ENCODE results near the gene ANP32B.
"Not testable (repeated sequence)": the region's sequence is repeated elsewhere in the genome, so short reads cannot be mapped to it uniquely, and the experiment has no call there.

Gene ANP32B

DNA sequence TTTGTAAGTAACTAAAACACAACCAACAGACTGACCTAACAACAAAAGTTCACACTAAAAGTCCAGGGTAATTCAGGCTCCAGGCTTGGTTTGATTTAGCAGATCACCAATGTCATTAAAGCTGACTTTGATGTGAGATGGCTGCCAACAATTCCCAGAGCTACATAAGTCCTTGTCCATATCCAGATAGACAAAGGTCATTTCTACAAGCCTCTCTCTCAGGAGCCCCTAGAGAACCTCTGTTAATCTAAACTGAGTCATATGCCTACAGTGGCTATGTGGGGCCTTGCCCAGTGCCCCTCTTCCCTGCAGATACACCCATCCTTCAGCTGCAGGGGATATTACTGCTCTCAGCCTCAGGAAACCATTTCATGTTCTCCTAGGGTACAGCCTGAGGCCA, 18.2 kb upstream of the ANP32B start:
- no peak for DNase-seq

DNA sequence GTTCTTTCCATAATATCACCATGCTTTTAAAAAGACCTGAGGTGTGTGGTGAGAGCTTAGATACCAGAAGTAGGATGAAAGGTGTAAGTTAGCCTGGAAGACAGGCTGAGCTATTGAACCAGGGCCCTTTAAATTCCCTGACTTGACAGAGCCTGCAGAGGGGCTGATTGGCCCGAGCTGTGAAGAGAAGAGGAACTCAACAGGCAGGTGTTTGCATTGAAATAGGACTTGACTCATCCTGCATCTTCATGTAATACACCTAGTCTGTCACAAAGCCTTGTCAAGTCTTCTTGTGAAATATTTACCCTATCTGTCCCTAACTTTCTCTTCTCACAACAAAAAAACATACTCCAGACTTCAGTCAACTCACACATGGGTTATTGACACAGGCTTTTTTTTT, 16.6 kb upstream of the ANP32B start:
- DNase-seq = no peak

DNA sequence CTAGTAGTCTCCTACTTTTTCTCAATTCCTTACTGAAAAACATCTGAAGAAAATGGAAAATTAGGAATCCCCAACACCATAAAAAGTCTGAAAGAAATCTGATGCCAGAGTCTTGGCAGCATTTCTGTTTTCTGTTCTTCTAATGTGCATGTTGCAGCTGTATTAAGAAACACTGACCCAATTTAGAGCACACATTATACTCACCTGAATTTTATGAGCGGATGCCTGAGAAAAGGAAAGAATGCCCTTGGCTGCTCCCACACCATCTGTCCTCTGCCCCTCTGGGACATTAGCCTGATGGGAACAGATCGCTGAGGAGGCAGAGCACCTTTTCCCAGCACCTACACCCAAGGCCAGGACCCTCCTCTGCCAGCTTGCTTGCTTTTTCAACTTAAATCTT, 14.1 kb upstream of the ANP32B start:
- DNase-seq = no peak

GRCh38 chr9:97970165-97970564, 13.0 kb upstream of the ANP32B start:
- no peak for DNase-seq

DNA sequence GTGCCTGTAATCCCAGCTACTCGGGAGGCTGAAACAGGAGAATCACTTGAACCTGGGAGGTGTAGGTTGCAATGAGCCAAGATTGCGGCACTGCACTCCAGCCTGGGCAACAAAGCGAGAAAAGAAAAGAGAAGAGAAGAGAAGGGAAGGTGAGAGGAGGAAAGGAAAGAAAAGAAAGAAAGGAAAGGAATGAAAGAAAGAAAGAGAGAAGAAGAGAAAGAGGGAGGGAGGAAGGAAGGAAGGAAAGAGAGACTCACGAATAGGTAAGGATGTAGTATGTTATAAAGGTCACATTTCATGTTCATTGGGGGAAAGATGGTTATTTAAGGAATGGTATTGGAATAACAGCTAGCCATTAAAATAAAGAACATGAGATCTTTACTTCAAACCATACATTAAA, 10.4 kb upstream of the ANP32B start:
- DNase-seq = no peak

- no peak for DNase-seq
Observed at GRCh38 chr9:97975376-97975775, 7.8 kb upstream of the ANP32B start.

DNA sequence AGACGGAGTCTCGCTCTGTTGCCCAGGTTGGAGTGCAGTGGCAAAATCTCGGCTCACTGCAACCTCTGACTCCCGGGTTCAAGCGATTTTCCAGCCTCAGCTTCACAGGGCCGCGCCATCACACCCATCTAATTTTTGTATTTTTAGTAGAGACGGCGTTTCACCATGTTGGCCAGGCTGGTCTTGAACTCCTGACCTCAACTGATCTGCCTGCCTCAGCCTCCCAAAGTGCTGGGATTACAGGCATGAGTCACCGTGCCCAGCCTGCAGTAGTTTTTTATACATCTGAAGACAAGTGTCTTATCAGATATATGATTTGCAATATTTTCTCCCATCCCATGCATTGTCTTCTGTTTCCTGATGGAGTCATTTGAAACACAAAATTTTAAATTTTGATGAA, 6.5 kb upstream of the ANP32B start:
- DNase-seq = not testable (repeated sequence)

GRCh38 chr9:97978371-97979130, 4.6 kb upstream of the ANP32B start:
- no peak for DNase-seq

DNA sequence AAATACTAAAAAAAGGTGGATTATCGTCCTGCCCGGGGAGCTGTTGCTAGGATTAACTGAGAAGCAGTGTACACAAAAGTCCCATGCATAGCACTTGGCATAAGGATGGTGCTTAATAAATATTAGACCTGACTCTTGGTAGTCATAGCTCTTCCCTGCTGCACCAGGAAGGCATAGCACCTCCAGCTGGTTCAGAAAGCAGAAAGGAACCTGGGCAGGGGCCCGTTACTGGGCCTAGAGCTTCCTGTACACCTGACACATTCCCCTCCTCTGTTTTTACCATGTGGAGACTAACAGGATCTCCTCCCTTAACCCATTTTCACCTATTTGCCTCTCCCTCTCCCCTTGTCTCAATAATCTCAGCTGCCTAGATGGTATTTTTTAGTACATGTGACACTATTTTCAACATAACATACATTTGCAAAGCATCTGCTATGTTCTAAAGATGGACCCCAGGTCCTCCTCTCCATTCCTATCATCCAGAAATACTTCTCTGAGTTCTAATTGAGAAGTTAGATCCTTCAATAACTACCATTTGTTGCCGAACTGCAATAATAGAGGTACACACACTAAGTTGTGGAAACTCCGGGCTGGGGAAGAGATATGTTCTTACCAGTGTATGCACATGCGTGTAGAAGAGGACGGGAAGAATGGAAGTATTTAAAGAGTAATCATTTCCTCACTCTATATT, 3.2 kb upstream of the ANP32B start:
- no peak for DNase-seq

DNA sequence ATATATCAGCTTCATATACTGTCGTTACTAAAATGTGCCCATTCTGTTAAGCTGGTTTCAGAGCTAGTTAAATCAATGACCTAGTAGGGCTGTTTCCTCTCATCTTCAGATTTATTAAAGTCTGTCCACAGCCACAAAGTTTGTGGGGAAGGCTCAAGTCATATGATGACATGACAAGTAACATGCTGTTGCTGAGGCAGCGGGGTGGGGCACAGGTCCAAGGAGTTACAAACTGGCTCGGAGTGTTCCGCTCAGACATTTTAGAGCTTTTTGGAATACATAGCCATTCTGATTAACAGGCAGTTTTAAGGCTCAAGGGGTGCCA, 2.7 kb upstream of the ANP32B start:
- no peak for DNase-seq

DNA sequence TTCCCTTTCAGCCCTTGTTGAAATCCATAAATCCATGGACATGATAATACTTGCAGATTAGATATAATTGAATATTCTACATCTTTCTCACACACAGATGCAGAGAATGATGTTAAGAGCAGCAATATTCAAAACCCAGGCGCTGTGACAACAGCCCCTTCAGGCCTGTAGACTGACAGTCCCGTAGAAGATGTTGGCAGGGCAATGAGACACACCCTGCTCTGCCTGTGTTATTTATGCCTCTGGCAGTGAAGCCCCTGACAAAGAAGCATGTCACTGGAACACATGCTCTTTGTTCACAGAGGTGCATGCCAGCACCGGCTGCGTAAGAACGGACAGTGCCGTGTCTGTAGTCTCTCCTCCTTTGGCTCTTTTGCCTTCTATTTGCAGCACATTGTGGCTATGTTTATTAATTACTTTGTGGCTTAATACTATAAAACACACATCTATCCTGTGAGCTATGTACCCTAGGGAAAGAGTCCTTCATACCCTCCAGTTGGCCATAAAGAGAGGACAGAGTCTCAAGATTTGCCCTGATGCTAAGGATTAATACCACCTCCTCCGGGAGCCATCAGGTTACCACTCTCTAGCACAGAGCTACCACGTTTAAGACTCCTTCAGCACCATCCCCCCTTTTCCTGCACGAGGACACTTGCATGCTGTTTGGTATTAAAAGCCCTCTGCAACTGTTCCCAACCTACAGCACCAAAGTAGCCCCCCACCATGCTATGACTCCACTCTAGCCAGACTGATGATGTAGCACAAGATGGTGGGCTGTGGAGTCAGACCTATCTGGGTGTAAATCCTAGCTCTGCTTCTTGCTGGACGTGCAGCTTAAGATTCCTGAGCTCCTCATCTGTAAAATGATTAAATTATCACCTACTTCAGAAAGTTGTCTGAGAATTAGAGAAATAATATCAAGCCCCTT, 2.0 kb upstream of the ANP32B start:
- DNase-seq = no peak

DNA sequence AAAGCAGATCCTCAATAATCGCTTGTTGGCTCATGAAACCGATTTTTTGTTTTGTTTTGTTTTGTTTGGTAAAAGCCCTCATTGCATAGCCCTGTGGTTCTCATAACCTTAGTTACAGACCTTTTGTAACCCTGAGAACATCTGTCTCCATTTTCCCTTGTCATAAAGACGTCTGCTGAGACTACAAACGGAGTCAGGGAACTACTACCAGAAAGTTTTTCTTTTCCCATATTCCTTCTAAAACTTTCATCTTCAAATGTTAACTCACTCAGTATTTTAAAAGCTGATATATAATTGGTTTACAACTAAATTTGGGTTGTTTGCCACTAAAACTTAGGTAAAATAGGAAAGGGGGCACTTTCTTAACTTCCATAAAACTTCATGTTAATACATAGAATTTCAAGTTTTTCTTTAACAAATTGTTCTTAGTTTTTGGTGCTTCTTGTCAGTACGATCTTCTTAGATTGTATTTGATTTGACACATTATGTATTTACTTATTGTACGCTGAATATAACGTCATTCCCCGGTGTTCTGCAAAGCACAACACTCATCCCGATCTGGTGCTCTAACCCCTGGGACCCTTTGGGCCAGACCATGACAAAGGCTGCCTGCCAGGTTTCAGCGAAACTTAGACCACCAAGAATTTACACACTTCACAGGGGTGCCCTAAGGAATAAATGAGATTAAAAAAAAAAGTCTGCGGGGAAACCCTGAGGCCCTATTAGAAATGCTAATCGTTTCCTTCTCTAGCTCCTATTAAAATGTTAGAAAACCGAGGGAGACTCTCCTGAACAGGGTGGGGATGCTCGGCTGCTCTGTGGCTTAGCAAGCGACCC, 1.1 kb upstream of the ANP32B start:
- DNase-seq = no peak

- DNase-seq = peak; percentile 71
Observed at GRCh38 chr9:97983589-97984187, 547 bp downstream of the ANP32B start.

GRCh38 chr9:97984188-97985057, 1.3 kb downstream of the ANP32B start:
- peak; percentile 84 for DNase-seq

GRCh38 chr9:97985058-97985861, 2.1 kb downstream of the ANP32B start:
- DNase-seq = peak; percentile 55

GRCh38 chr9:97987487-97987886, 4.3 kb downstream of the ANP32B start:
- no peak for DNase-seq

GRCh38 chr9:97990259-97990658, 7.1 kb downstream of the ANP32B start:
- no peak for DNase-seq

DNA sequence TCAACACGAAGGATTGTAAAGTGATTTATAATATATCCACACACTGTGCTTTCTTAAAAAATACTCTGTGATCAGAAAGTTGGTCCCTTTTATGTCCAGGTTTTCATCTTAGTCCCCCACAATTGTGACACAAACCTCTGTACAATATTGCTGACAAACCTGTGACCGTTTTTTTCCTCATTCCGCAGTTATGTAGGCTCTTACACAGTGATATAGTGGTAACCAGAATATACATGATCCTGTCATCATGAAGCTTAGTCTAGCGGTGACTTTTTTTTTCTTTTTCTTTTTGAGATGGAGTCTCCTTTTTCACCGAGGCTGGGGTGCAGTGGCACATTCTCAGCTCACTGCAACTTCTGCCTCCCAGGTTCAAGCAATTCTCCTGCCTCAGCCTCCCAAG, 8.7 kb downstream of the ANP32B start:
- DNase-seq = no peak

DNA sequence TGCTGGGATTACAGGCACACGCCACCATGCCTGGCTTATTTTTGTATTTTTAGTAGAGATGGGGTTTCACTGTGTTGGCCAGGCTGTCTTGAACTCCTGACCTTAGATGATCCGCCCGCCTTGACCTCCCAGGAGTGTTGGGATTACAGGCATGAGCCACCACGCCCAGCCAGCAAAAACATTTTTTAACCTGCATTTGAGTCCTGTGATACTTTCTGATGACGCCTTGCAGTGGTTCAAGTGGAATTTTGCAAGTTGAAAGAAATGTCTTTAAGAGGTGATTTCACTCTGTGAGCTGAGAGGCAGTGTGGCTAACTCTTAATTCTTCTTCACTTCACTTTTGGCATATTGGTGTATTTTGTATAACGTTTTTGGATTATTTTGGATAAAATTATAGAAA, 9.1 kb downstream of the ANP32B start:
- DNase-seq = no peak

- no peak for DNase-seq
Observed at GRCh38 chr9:97993000-97993399, 9.9 kb downstream of the ANP32B start.
